Thoracic aorta (tissue), 2 donors: ENCODE results near the gene MAPT. TPM values are rescaled to one million over a fixed set of nuclear protein-coding genes. Genes with fewer than 3 reads are reported as not detected.

Experiments used
- ATAC-seq: fragments of 150-250 bp; one replicate; pipeline ENCODE4 v1.8.0; 2017; ENCODE audit warnings: low read depth; ENCODE audit not compliant: insufficient number of reproducible peaks, low FRiP score
- DNase-seq: peaks from one replicate; pipeline ENCODE4 v3.0.0-alpha.2; 2020; ENCODE audit warnings: low spot score
- H3K27ac ChIP-seq, 2 donors: fragments of 200-600 bp; sonication (generic); 1 replicate in 1 of 2; 2 replicates in 1 of 2; pipeline ENCODE4 v1.5.1; 2016; ENCODE audit warnings: mild to moderate bottlenecking in 2 of 2, moderate library complexity in 2 of 2
- H3K27me3 ChIP-seq: fragments of 200-600 bp; sonication (generic); replicated peaks from 2 replicates; pipeline ENCODE4 v1.6.0; 2016; ENCODE audit warnings: mild to moderate bottlenecking; ENCODE audit not compliant: insufficient read depth
- H3K36me3 ChIP-seq: fragments of 200-600 bp; sonication (generic); one replicate; pipeline ENCODE4 v1.5.1; 2016
- H3K4me1 ChIP-seq, 2 donors: fragments of 200-600 bp; sonication (generic); 1 replicate in 1 of 2; 2 replicates in 1 of 2; pipeline versions ENCODE4 v1.5.1 to v1.6.0; 2016; ENCODE audit warnings: low read depth in 2 of 2, mild to moderate bottlenecking in 1 of 2; ENCODE audit not compliant: control insufficient read depth in 1 of 2
- H3K4me3 ChIP-seq: fragments of 200-600 bp; sonication (generic); 2 replicates; pipeline ENCODE4 v1.5.1; 2016; ENCODE audit warnings: mild to moderate bottlenecking
- H3K9me3 ChIP-seq: fragments of 200-600 bp; sonication (generic); 2 replicates; pipeline ENCODE4 v1.5.1; 2016
- total RNA-seq, 2 donors: library from RNA; depleted of rRNA; stranded (reverse); fragments of >200 nt; gene quantifications; one replicate each; pipeline versions ENCODE4 v1.1.0 to v1.2.3, GENCODE V29; 2016
- TF ChIP-seq, protein P1 (sequence below): fragments of 200-600 bp; sonication (generic); IDR thresholded peaks from one replicate; pipeline ENCODE4 v1.5.1; 2019; ENCODE audit warnings: antibody characterized with exemption

MAPT gene
- total RNA-seq, 2 donors from 2014 or later = 3.1 to 4.6 TPM

- Histone ChIP-seq H3K36me3 (no peaks in the 10 kb centered on the region), H3K27ac (no peak overlapping the region), H3K4me1 (no peaks in the 10 kb centered on the region), H3K27me3 (no peaks in the 10 kb centered on the region), H3K4me3 (no peak overlapping the region), H3K9me3 (no peaks in the 10 kb centered on the region)
- ATAC-seq (no peak), DNase-seq (no peak)
- TF ChIP-seq, protein P1, sequence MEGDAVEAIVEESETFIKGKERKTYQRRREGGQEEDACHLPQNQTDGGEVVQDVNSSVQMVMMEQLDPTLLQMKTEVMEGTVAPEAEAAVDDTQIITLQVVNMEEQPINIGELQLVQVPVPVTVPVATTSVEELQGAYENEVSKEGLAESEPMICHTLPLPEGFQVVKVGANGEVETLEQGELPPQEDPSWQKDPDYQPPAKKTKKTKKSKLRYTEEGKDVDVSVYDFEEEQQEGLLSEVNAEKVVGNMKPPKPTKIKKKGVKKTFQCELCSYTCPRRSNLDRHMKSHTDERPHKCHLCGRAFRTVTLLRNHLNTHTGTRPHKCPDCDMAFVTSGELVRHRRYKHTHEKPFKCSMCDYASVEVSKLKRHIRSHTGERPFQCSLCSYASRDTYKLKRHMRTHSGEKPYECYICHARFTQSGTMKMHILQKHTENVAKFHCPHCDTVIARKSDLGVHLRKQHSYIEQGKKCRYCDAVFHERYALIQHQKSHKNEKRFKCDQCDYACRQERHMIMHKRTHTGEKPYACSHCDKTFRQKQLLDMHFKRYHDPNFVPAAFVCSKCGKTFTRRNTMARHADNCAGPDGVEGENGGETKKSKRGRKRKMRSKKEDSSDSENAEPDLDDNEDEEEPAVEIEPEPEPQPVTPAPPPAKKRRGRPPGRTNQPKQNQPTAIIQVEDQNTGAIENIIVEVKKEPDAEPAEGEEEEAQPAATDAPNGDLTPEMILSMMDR = no peak
These were observed 42.5 kb upstream of the MAPT start for GRCh38 chr17:45851873-45852272.

DNA sequence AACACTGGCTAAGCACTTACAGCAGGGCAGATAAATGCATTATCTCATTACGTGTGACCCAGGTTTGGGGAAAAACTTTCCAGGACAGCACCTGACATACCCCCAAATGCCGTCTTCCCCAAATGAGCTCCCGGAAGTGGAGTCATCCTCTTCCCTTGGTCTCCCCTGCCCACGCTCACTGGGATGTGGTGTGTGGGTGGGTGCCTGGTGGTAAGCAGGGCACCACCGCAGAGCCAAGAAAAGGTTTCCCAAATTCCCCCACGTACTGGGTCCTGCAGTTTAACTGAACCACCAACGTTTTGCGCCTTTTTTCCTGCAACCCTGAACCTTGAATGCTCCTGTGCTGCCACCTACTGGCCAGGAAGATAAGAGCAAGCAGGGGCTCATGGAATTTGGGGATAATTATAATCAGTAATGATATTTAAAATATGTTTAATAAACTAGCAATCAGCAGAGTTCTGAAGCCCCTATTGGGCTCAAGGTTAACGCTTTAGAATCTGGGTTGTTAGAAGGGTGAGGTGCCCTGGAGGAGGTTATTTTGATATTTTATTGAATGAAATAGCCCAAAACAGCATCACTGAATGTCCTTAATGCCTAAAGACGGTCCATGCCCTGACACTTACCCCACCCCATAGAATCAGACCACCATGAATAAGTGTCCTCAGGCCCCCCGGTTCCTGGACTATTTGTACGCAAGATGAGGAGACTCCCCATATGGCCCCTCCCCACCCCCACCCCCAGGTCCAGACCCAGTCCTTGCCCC is 41.6 kb upstream of the MAPT start:
- Histone ChIP-seq H3K27ac (no peak overlapping the region), H3K36me3 (no peaks in the 10 kb centered on the region), H3K4me3 (no peak overlapping the region), H3K9me3 (no peaks in the 10 kb centered on the region), H3K4me1 (no peaks in the 10 kb centered on the region), H3K27me3 (no peaks in the 10 kb centered on the region)
- TF ChIP-seq, protein P1 = peak; percentile 79
- ATAC-seq = no peak
- DNase-seq = no peak

- no peak overlapping the region for H3K4me3 ChIP-seq
- no peak overlapping the region for H3K27ac ChIP-seq
- ATAC-seq (no peak), DNase-seq (no peak)
- TF ChIP-seq, protein P1 = no peak
- H3K27me3 ChIP-seq = no peaks in the 10 kb centered on the region
- H3K4me1 ChIP-seq = no peaks in the 10 kb centered on the region
- H3K9me3 ChIP-seq = no peaks in the 10 kb centered on the region
- H3K36me3 ChIP-seq = no peaks in the 10 kb centered on the region
These were observed 40.1 kb upstream of the MAPT start for GRCh38 chr17:45854209-45854608.

DNA sequence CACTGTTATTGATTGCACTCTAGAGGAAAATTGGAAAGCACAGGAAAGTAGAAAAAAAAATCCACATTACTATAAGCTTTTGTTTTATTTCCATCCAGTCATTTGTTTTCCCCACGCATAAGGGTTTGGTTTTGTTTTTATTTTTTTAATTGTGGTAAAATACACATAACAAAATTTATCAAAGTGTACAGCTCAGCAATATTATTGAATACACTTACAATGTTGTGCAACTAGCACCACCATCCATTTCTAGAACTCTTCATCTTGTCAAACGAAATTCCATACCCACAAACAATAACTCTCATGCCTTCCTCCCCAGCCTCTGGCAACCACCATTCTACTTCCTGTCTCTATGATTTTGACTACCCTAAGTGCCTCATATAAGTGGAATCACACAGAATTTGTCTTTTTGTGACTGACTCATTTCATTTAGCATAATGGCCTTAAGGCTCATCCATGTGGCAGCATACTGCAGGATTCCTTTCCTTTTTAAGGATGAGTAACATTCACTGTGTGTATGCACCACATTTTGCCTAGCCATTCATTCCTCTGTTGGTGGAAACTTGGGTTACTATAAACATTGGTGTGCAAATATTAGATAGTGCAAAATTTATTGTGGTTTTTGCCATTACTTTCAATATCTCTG is 38.5 kb upstream of the MAPT start:
- H3K27ac ChIP-seq = no peak overlapping the region
- no peaks in the 10 kb centered on the region for H3K9me3 ChIP-seq
- H3K36me3 ChIP-seq = no peaks in the 10 kb centered on the region
- DNase-seq = no peak
- TF ChIP-seq, protein P1 = no peak
- no peaks in the 10 kb centered on the region for H3K27me3 ChIP-seq
- H3K4me1 ChIP-seq = no peaks in the 10 kb centered on the region
- H3K4me3 ChIP-seq = no peak overlapping the region
- no peak for ATAC-seq

- DNase-seq (no peak), ATAC-seq (no peak)
- Histone ChIP-seq H3K4me3 (no peak overlapping the region), H3K27ac (no peak overlapping the region), H3K36me3 (no peaks in the 10 kb centered on the region), H3K27me3 (no peaks in the 10 kb centered on the region), H3K4me1 (no peaks in the 10 kb centered on the region), H3K9me3 (no peaks in the 10 kb centered on the region)
- TF ChIP-seq, protein P1 = no peak
These were observed 36.2 kb upstream of the MAPT start for GRCh38 chr17:45857977-45858708.
